Sigmoid colon (tissue), 4 donors: ENCODE measurements around the gene NFIB.

Experiments
- CTCF ChIP-seq, 4 experiments: fragments of 450-650 bp in 3 of 4; fragments of 200-600 bp in 1 of 4; IDR thresholded peaks; one replicate each; pipeline ENCODE4 v1.5.1; 2016 to 2019; ENCODE audit warnings: antibody characterized with exemption in 4 of 4, mild to moderate bottlenecking in 3 of 4, moderate library complexity in 2 of 4
- EP300 ChIP-seq, 4 donors: sonication (generic); formaldehyde crosslinking; IDR thresholded peaks; one replicate each; pipeline ENCODE4 v1.6.1; 2017; ENCODE audit warnings: antibody characterized with exemption in 4 of 4
- POLR2A ChIP-seq, 2 donors: fragments of 450-650 bp; IDR thresholded peaks; one replicate each; pipeline ENCODE4 v1.6.1; 2016; ENCODE audit warnings: antibody characterized with exemption in 2 of 2, mild to moderate bottlenecking in 2 of 2, moderate library complexity in 2 of 2
- POLR2AphosphoS5 ChIP-seq, 4 donors: sonication (generic); formaldehyde crosslinking; IDR thresholded peaks; one replicate each; pipeline ENCODE4 v1.6.1; 2017; ENCODE audit warnings: antibody characterized with exemption in 4 of 4

- no peak for TF ChIP-seq CTCF (IDR thresholded peaks at IDR 0.05)
- TF ChIP-seq POLR2AphosphoS5 (IDR thresholded peaks at IDR 0.05), result no peak
- TF ChIP-seq POLR2A (IDR thresholded peaks at IDR 0.05), result no peak
- no peak for TF ChIP-seq EP300 (IDR thresholded peaks at IDR 0.05)
Observed at GRCh38 chr9:14136047-14136635, 177.8 kb downstream of the NFIB start.
